BJ (cell line): ENCODE results near the gene TLE7. TPM values are rescaled to one million over a fixed set of nuclear protein-coding genes. Genes with fewer than 3 reads are reported as not detected.
A peak's percentile ranks its signal among the peaks of the same experiment; 100 is the strongest.

ENCODE experiments used
- CTCF ChIA-PET: fragments of 350-600 bp; formaldehyde crosslinking; extraction: SDS; loops from one replicate; lab custom pipeline; 2021; ENCODE audit warnings: antibody characterized with exemption, inconsistent platforms; lab: Yijun Ruan, JAX
- POLR2A ChIA-PET: fragments of 300-600 bp; sonication (Branson Sonifier 250); formaldehyde crosslinking; extraction: SDS; loops from one replicate; lab custom pipeline; 2021; ENCODE audit warnings: antibody characterized with exemption; lab: Charles Lee
- DNase-seq: peaks from one replicate; pipeline ENCODE4 v3.0.0-alpha.2; 2011; ENCODE audit warnings: low read depth
- H3K27me3 ChIP-seq: 2 replicates; pipeline ENCODE4 v1.6.0; 2011; ENCODE audit warnings: low read length; ENCODE audit not compliant: control insufficient read depth, insufficient read depth
- H3K36me3 ChIP-seq: 2 replicates; pipeline ENCODE4 v1.5.1; 2011; ENCODE audit warnings: low read length; ENCODE audit not compliant: control insufficient read depth, insufficient read depth
- H3K4me3 ChIP-seq: 2 replicates; pipeline ENCODE4 v1.5.1; 2011; ENCODE audit warnings: low read depth, mild to moderate bottlenecking, control low read depth, low read length
- polyA plus RNA-seq: library from polyadenylated mRNA; depleted of rRNA; stranded (reverse); fragments of >200 nt; gene quantifications from 2 replicates; pipeline ENCODE4 v1.2.3, GENCODE V29; 2011
- TF ChIP-seq, protein P1 (sequence below): IDR thresholded peaks from 2 replicates; pipeline ENCODE4 v1.5.1; 2011; ENCODE audit warnings: low read depth, mild to moderate bottlenecking, control low read depth, inconsistent platforms, low read length, moderate library complexity; ENCODE audit not compliant: insufficient read depth

TLE7 gene
- polyA plus RNA-seq, 1 experiment: not detected

DNA sequence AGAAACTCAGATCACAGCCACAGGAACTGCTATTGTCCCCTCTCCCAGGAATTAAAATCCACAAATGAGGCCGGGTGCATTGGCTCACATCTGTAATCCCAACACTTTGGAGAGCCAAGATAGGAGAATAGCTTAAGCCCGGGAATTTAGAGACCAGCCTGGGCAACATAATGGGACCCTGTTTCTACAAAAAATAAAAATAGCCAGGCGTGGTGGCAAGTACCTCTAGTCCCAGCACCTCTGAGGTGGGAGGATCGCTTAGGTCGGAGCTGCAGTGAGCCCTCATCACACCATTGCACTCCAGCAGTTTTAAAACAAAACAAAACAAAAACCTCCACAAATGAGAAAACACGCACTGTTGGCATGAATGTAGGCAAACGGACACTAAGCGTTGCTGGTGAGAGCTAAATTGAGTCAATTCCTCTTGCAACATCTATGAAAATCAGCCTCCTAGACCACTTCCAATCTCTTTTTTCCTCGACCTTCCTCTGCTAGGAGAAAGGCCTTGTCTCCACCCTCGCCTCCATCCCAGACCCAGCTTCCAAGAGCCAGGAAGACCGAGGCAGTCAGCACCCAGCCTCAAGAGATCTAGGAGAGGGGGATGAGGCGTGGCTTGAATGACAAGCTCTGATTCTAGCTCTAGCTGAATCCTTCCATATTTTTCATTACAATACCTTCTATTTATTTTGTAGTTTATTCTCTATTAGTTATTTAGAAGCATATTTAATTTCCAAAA lies 14.8 kb downstream of the TLE7 start:
- H3K27me3 ChIP-seq: peaks cover 9% of the 10 kb centered on the region; the same call in 1 of the 2 replicates
- TF ChIP-seq, protein P1, sequence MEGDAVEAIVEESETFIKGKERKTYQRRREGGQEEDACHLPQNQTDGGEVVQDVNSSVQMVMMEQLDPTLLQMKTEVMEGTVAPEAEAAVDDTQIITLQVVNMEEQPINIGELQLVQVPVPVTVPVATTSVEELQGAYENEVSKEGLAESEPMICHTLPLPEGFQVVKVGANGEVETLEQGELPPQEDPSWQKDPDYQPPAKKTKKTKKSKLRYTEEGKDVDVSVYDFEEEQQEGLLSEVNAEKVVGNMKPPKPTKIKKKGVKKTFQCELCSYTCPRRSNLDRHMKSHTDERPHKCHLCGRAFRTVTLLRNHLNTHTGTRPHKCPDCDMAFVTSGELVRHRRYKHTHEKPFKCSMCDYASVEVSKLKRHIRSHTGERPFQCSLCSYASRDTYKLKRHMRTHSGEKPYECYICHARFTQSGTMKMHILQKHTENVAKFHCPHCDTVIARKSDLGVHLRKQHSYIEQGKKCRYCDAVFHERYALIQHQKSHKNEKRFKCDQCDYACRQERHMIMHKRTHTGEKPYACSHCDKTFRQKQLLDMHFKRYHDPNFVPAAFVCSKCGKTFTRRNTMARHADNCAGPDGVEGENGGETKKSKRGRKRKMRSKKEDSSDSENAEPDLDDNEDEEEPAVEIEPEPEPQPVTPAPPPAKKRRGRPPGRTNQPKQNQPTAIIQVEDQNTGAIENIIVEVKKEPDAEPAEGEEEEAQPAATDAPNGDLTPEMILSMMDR: no peak
- ChIA-PET CTCF (interaction anchor here (1.7 to 6.2 kb wide), 2 partner anchors 15 to 72 kb away, joined by 8 to 41 read pairs; no protein-coding TSS in a partner anchor), POLR2A (no interaction called here)
- H3K36me3 ChIP-seq: no peaks in the 10 kb centered on the region
- H3K4me3 ChIP-seq: no peak overlapping the region
- DNase-seq: no peak

DNA sequence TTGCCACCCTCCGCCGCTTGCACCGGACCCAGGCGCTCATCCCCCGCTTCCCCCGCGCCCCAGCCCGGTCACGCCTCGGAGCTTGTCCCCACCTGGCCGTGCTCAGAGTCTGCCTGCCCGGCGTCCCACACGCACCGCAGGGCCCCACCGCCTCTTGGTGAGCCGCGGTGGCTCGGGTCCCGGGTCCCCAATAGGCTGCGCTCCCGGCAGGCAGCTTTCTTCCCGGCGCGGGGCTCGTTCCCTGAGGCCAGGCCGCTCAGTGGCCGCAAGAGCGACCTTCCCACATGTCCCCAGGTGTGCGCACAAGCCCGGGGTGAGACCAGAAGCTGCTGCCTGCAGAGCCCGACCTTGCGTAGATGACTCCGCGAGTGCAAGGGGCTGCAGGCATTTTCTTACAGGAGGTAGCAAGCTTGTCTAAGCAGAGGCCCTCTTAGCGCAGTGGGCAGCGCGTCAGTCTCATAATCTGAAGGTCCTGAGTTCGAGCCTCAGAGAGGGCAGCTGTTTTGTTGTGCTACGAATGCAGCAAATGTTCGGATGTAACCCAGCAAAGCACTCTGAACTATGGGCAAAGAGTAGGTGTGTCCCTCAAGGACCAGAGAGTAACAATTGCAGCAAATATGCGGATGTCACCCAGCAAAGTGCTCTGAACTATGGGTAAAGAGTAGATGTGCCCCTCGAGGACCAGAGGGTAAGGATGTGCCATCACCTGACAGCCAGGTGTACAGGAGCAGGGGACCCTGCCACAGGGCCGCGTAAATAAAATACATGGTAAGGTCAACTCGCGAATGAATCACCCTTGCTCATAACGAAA lies 15.6 kb downstream of the TLE7 start:
- peak overlapping the region; percentile 8; the same call in 1 of the 2 replicates for H3K4me3 ChIP-seq
- ChIA-PET POLR2A (no interaction called here), CTCF (interaction anchor here (1.7 to 6.2 kb wide), 2 partner anchors 14 to 73 kb away, joined by 8 to 41 read pairs; no protein-coding TSS in a partner anchor)

DNA sequence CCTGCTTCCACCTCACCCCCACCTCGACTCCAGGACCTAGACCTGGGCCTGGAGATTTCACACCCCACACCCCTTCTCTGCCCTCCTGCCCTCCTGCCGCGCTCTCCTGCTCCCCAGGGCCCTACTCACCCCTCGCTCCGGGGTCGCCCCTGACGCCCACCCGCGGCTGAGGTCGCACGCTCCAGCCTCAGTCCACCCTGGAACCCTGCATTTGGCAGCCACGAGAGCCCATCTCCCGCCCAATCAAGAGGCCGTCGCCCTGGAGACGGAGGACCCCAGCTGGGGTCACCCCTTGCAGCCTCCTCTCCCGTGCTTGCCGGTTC lies 16.1 kb downstream of the TLE7 start:
- CTCF ChIA-PET: interaction anchor here (1.7 to 6.2 kb wide), 2 partner anchors 13 to 73 kb away, joined by 8 to 41 read pairs; no protein-coding TSS in a partner anchor
- no peak overlapping the region for H3K4me3 ChIP-seq
- H3K36me3 ChIP-seq: no peaks in the 10 kb centered on the region
- POLR2A ChIA-PET: no interaction called here
- no peak for DNase-seq
- TF ChIP-seq, protein P1: no peak
- peaks cover 9% of the 10 kb centered on the region; the same call in 1 of the 2 replicates for H3K27me3 ChIP-seq

More for the DNA sequence above, 15.6 kb downstream of the TLE7 start:
- no peaks in the 10 kb centered on the region for H3K36me3 ChIP-seq
- no peak for DNase-seq
- peaks cover 9% of the 10 kb centered on the region; the same call in 1 of the 2 replicates for H3K27me3 ChIP-seq
- TF ChIP-seq, protein P1: no peak

DNA sequence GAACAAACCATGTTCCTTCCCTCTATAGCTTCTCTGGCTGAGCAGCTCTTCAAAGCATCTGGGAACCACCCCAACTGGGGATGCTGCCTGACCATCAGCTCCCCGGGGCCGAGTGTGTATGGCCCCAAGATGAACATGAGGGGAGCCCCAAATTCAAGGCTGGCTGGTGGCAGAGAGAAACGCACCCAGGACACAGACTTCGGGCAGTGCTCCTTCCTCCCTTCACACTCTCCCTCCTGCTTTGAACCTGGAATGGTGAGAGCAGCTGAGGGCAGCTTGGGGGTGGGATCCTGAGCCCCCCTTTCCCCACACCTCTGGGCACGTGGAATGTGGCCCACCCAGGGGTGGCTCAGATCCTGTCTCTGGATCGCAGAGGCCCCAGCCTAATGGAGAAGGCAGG lies 17.2 kb downstream of the TLE7 start:
- CTCF ChIA-PET: interaction anchor here (6.2 kb wide), 1 partner anchor 12 kb away, joined by 41 read pairs; no protein-coding TSS in a partner anchor
- POLR2A ChIA-PET: no interaction called here
- DNase-seq: no peak
- TF ChIP-seq, protein P1: no peak
- Histone ChIP-seq H3K27me3 (peaks cover 9% of the 10 kb centered on the region; the same call in 1 of the 2 replicates), H3K4me3 (no peak overlapping the region), H3K36me3 (no peaks in the 10 kb centered on the region)

DNA sequence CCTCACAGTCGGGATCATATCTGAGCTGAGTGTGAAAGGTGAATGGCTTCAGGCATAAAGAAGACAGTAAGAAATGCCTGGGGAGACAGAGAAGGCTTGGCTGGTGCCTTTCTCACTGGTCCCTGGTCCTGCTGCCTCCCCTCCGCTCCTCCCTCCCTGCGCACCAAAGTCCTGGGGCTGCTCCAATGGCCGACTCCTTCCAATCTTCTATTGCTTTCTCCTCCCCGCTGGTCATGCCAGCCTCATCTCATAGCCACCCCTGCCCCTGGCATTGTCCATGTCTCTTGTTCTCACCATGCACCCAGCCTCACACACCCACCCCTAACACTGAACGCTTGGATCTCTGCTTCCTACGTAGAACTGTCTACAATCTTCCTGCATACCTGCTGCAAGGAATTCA lies 18.0 kb downstream of the TLE7 start:
- POLR2A ChIA-PET: no interaction called here
- CTCF ChIA-PET: interaction anchor here (1.3 to 6.2 kb wide), 2 partner anchors 12 to 76 kb away, joined by 3 to 41 read pairs; no protein-coding TSS in a partner anchor
- Histone ChIP-seq H3K36me3 (no peaks in the 10 kb centered on the region), H3K4me3 (no peak overlapping the region), H3K27me3 (peaks cover 9% of the 10 kb centered on the region; the same call in 1 of the 2 replicates)
- DNase-seq: no peak
- TF ChIP-seq, protein P1: no peak
